Embryonic facial prominence (tissue), 1 donor: ENCODE results near the gene DLK1.

Experiments
- DNase-seq: peaks from one replicate; pipeline ENCODE4 v3.0.0-alpha.2; 2016; ENCODE audit errors: extremely low spot score

The DLK1 gene

GRCh38 chr14:100762089-100762515 lies 35.4 kb downstream of the DLK1 start:
- no peak for DNase-seq

- DNase-seq, result no peak
These were observed 36.2 kb downstream of the DLK1 start for GRCh38 chr14:100762901-100763300.

GRCh38 chr14:100764471-100765115 lies 37.9 kb downstream of the DLK1 start:
- DNase-seq, result no peak

- no peak for DNase-seq
These were observed 38.6 kb downstream of the DLK1 start for GRCh38 chr14:100765296-100765695.

DNA sequence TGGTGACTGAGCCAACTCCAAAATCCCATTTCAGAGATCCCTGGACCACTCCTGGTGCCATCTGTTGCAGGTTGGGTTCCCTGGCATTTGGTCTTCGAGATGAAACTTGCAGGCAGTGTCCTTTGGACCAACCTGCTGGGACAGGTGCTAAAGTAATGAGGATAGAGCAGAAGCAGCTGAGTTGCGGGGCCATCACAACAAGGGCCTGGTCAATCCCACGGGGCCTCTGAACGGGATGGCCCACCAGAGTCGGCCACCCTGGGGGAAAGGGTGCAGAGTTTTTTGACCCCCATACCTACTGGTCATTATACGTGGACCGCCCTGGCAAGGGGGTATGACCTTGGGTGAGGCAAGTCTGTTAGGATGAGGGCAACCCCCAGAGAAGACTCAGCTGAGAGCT lies 39.3 kb downstream of the DLK1 start:
- DNase-seq, result no peak

DNA sequence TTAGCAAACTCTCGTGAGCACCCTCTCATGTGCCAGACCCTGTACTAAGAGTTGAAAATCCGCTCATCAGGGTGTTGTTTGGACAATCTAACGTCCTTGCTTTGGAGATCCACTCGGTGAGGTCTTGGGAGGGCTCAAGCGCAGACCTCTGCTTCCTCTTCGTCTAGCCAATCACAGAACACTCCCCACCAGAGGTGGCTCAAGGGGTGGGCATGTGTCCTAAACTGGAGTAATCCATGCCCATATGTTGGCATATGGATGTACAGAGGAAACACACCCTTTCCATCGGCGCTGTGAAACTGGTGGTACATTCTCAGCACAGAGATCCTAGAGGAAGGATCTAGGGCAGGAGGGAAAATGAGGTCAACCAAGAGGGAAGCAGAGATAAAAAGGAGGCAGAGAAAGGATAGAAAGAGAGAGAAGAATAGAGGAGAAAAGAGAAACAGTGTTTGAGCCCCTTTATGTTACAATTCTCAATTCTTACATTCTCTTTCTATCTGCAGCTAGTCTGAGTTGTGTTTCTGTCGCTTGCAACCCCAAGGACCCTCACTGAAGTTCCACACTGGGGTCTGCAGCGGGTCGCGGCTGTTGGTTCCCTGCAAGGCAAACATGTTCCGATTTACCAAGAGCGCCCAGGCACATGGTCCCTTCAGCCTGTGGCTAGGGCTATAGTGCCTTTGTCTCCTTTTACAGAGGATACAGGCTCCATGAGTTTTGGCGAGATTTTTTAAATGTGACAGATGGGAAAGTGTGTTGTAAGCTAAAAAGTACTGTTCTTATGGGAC lies 40.5 kb downstream of the DLK1 start:
- no peak for DNase-seq

- DNase-seq, result no peak
These were observed 41.3 kb downstream of the DLK1 start for GRCh38 chr14:100767788-100768536.

- DNase-seq, result no peak
These were observed 42.6 kb downstream of the DLK1 start for GRCh38 chr14:100769035-100769939.

- no peak for DNase-seq
These were observed 43.4 kb downstream of the DLK1 start for GRCh38 chr14:100770046-100770445.

DNA sequence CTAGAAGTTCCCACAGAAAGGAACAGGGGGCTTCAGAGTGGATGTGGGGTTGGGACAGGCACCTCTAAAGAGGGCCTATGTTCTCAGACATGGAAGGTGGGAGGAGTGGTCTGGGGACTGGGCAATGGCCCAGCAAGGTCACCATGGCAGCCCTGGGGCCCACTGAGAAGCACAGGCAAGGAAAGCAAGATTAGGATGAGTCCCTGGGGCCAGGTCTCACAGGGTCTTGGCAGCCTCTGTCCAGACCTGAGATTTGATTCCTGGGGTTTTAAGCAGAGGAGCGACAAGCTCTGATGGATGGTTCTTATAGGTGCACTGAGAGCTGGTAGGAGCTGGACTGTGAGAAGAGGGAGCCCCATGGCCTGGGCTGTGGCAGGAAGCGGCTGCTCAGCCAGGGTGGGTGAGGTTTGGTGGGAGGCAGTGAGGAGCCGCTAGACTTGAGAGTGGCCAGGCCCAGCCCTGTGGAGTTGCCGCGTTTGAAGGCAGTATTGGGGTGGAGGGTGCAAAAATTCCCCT lies 44.0 kb downstream of the DLK1 start:
- DNase-seq, result no peak

GRCh38 chr14:100771121-100771800 lies 44.6 kb downstream of the DLK1 start:
- no peak for DNase-seq

- DNase-seq, result no peak
These were observed 46.0 kb downstream of the DLK1 start for GRCh38 chr14:100772607-100773165.

DNA sequence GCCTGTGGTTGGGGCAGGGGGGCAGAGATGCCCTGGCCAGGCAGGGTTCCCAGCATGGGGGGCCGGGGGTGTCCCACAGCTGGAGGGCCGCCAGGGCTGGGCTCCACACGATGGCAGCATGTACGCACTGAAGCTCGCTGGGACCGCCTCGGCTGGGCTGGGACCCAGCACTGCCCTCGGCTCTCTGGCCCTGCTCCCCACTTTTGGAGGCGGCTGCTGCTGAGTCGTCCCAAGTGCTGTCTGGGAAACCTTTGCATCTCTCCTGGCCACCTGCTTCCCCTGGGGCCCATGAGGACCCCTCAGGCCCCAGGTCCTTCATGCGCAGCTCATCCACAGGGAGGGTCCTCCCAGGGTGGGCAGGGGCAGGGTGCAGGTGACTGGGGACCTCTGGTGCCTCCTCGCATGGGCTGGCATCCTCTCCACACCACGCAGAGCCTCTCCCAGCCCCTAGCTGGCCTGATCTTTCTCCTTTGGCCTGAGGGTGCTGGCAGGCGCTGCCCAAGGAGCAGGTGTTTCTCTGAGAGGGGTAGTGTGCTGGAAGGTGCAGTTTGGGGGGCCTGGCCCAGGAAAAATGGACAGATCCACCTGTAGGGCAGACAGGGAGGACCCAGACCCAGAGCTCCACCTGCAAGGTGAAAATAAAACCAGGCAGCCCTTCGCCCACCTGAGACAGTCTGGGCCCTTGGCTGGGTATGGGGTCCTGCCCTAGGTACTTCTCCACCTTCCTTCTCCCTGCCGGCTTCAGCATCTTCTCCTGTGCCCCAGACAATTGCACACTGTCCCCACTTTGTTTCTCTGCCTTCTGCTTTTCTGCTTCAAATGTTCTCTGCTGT lies 46.9 kb downstream of the DLK1 start:
- DNase-seq, result no peak

DNA sequence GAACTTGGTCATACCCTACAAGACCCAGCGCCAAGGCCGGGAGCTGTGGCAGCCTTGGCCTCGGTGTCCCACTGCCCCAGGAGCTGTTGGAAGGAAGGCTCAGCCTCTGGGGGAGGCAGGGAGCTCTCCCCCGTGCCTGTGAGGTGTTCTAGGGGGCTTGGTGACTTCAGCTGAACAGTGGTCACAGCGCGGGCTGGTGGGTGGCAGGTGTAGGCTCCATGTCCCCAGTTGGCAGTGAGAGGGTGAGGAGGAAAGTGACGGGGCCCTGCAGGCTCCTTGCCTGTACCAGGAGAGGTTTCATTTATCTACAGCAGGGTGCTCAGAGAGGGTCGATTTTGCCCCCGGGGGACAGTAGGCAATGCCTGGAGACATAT lies 47.5 kb downstream of the DLK1 start:
- no peak for DNase-seq

- DNase-seq, result no peak
These were observed 48.7 kb downstream of the DLK1 start for GRCh38 chr14:100775351-100775830.

DNA sequence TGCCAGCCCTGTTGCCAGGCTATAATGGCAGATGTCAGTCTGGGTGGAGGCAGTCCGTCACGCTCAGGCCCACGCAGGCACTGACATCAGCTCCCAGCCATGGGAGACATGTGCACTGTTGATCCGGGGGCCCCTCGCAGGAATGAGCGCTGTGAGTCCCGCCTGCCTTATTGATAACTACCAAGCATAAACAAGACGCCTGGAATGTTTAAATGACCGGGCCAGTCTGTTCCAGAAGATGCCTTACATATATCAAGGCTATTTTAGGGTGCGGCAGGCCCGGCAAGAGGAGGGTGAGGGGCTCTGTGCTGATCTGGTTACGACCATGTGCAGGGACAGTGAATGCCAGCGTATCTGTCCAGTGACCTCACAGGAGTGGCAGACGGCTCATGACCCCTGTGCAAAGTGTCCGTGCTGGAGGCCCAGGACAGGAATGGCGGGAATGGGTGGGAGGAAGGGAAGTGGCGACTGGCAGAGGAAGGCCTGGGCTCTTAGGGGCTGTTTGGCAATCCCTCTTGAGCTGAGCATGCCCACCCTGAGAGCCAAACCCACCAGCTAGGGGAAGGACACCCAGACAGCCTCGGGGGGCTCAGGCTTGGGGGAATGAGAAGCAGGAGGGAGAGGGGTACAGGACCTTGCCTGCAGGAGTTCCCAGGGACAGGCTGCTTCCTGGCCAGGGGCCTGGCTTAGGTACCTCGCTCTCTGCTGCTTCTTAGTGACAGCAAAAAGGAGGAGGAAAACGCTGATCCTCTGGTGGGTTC lies 49.3 kb downstream of the DLK1 start:
- DNase-seq, result no peak

DNA sequence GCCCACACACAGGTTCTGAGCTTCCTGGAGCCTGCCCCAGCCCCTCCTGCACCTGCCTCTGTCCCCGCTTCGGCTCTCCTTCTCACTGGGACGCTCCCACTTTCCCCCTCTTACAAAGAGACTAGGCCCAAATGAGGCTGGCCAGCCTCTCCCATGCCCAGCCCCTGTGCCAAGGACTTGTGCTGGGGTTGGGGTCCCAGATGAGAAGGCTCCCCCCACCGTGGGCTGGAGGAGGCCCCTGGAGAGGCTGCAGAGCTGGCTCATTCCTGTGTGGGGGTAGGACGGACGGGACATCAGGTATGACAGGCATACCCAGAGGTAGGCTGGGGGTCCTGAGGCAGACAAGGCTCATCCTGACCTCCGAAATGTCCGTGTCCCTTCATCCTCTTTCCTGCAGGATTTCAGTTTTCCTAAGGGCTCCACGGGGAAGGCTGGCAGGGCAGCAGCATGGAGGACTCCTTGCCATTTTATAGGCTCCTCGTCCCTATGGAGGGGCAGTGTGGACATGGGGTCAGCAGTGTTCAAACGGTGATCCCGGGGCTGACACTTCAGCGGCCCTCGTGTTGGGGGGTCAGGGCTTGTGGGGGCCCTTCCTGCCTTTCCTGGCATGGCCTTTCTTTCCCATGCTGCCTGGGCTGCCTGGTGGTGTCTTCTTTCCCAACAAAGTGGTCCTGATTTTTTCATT lies 50.1 kb downstream of the DLK1 start:
- DNase-seq, result no peak

DNA sequence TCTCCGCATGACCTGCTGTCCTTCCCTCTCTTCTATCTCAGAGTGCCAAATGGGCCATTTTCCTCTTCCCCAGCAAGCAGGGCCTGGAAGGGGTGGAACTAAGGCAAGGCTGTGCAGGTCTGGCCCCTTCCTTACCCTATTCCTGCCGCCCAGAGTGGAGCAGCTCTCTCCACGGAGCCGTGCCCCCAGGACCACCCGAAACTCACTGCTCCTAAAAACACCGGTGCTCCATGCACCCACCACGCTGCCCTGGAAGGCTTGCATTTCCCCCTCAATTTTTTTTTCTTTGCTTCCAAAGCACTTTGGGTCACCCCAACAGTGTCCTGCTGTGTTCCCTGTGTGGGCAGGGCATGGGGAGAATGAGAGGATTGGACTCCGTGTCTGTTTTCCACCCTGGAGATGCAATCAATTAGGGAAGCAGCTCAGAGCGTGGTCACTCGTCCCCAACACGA lies 50.7 kb downstream of the DLK1 start:
- DNase-seq, result no peak
